ENCODE data around the gene HBA1.

GRCh38 chr16:179211-180092 lies 3.0 kb downstream of the HBA1 start:
- TF ChIP-seq POLR2A (IDR thresholded peaks at IDR 0.05; ENCODE audit: low read length) = peak; percentile 91
- no peak for TF ChIP-seq GATA1 (IDR thresholded peaks at IDR 0.05; ENCODE audit: low read depth, low read length)

Measured in erythroblast (primary cell).